SH-SY5Y (cell line): ENCODE results near the gene DCTD.

Experiments
- GATA2 ChIP-seq: IDR thresholded peaks from 2 replicates; pipeline ENCODE4 v1.6.1; 2011; ENCODE audit warnings: mild to moderate bottlenecking, low read depth, low read length
- GATA3 ChIP-seq: IDR thresholded peaks from 2 replicates; pipeline ENCODE4 v1.6.1; 2011; ENCODE audit warnings: low read depth, mild to moderate bottlenecking, low read length, moderate library complexity

DCTD gene

DNA sequence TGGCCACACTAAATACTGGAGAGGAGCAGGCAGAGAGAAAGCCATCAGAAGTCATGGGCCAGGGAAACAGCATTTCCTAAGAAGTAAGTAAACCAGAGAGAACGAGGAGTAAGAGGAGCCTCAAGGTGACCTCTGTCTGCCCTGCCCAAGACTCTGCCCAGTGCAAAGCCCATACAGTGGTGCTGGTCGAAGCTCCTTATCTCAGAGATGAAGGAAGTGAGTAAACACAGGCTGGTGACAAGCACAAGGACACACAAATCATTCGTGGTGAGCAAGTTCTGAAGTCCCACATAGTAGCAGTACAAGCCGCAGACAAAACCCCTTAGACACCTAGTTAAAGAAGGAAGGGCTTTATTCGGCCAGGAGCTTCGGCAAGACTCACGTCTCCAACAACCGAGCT, 62.7 kb downstream of the DCTD start:
- TF ChIP-seq GATA2: no peak

DNA sequence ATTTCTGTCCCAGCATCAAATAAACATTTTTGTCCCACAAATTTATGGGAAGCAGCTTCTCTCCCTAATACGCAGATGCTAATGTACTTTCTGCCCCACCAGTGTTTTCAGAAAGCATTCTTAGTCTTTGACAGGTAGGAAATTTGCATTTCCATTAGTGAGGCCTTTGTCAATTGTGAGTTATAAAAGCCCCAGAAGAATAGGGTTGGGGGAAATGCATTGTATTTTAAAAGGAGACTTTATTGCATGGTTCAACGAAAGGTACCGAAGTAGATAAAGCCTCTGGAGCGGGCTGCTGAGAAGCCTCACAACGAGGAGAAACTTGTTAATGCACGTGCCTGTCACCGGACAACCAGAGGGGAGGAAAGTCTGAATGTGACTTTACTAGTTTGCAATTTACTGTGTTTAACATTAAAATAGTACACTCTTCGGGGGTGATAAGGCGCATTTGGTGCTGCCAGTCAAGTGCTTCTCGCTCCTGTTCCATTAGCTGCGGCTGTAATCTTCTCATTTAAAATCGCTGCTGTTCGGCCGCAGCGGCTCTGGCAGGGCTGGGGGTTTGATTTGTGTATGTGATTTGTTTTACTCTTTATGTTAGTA, 63.4 kb downstream of the DCTD start:
- TF ChIP-seq GATA2 (no peak), GATA3 (no peak)

DNA sequence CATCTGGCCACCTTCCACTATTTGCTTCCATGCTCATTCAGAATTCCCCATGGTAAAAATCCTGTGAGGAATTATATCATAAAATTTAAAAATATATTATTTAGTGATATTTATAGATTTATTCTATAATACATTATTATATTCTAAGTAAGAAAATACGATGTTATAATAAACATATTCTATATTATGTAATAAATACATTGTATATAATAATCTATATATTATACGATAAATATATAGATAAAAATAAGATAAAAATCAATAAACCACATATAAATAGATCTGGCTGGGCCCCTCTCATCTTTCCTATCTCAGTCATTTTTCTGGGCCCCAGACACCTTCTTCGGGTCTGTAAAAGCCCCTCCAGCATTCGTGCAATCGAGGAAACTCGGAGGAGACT, 68.5 kb downstream of the DCTD start:
- TF ChIP-seq GATA2 (no peak), GATA3 (no peak)

DNA sequence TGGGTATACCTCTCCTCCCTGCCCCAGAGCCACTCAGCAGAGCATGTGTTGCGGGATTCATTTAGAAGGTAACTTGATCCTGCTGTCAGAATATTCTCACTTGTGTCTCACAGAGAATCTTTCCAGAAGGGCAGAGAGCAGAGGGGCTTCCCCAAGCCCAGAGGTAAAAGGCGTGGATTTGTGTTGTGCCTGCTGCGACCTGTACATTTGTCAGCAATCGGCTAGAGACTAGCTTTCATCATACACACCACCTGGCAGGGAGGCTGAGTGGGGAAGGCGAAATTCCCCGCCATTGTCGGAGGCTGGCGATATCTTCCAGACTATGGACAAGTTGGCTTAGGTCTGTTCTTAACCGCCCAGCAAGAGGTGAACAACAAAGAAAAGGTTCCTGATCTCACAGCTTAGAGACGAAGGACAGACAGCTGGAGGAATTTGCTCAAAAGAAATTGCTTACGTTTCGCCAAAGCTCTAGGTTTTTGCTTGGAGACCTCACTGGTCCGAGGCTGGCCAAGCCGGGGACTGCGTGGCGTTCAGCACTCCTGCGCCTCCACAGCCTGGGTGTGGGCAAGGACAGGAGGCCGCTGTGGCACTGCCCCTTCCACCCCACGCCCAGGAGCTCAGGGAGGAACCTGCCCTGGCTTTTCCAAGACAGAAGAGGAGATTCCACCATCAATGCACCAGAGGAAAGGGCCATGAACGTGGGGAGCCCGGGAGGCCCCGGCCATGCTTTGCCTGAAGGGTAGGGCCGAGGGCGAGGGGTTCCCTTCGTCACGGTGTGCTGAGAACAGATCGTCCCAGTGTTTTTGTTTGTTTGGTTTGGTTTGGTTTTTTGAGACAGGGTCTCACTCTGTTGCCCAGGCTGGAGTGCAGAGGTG, 69.4 kb downstream of the DCTD start:
- TF ChIP-seq GATA2 (no peak), GATA3 (no peak)

DNA sequence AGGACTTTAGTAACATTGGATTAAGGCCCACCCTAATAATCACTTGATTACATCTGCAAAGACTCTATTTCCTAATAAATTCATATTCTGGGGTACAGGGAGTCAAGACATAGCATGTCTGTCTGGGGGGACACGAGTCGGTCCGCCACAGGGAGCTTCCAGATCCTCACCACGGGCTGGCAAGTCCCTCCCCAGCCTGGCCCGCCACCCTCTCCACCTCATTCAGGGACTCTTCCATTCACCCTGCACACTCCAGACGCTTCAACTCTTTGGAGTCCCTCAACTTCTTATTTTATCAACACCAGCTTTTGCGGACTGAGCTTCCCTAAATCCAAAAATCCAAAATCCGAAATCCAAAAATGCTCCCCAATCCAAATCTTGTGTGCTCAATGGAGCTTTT, 71.2 kb downstream of the DCTD start:
- TF ChIP-seq GATA3 (no peak), GATA2 (no peak)

DNA sequence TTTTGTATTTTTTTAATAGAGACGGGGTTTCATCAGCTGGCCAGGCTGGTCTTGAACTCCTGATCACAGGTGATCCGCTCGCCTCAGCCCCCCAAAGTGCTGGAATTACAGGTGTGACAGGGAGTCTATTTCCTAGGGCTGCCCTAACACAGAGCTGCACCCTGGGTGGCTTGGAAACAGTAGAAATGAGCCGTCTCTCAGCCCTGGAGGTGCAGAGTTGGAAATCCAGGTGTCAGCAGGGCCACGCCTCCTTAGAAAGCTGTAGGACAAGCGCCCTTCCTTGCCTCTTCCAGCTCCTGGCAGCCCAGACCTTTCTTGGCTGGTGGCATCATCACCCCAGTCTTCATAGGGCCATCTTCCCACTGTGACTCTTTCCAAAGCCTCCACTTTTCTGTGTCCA, 71.6 kb downstream of the DCTD start:
- TF ChIP-seq GATA2: no peak
- no peak for TF ChIP-seq GATA3

DNA sequence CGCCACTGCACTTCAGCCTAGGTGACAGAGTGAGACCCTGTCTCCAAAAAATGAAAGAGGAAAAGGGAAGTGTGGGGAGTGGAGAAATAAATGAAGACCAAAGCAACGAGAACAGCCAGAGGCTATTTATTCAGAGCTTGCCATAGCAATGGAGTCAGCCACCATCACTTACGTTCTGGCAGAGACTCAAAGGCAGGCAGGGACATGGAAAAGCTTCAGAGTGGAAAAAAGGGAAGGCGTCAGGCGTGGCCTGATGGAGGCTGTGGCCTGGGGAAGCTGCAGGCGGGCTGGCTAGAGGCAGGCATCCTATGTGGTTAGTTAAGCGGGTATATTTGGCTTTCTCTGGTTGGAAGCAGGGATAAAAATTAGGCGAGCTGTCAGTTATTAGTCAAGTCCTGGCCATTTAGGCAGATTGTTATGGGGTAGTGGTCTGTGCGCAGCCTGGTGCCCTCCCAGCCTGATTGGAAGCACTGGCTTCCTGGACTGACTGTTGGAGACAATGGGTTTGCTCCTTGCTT, 73.3 kb downstream of the DCTD start:
- TF ChIP-seq GATA3: no peak
- TF ChIP-seq GATA2: no peak

DNA sequence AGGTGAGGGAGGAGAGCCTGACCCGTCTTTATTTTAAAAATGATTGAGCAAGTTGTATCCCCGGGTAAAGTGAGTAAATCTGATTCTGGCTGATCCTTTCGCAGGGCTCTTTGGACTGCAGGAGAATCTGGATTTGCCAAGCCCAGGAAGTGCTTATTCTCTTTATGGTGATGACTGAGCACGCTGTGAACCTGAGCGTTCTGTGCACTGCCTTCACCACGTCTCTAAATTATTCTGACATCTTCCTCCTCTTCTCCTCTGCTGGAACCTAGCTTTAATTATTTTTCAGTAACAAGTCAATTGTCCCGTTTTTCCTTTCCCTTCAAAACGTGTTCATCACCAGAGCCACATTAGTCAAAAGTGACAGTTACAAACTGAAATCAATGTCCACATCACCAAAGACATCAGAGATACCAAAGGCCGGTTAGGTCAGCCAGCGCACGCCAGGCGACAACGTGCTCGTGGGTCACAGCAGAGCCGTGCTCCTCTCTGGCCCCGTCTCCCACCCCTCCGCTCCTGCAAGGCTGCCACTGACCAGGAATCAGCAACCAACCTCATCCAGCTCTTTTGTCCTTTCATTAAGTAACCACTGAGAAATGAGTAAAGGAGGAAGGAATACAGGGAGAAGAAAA, 74.3 kb downstream of the DCTD start:
- no peak for TF ChIP-seq GATA3
- TF ChIP-seq GATA2: no peak

DNA sequence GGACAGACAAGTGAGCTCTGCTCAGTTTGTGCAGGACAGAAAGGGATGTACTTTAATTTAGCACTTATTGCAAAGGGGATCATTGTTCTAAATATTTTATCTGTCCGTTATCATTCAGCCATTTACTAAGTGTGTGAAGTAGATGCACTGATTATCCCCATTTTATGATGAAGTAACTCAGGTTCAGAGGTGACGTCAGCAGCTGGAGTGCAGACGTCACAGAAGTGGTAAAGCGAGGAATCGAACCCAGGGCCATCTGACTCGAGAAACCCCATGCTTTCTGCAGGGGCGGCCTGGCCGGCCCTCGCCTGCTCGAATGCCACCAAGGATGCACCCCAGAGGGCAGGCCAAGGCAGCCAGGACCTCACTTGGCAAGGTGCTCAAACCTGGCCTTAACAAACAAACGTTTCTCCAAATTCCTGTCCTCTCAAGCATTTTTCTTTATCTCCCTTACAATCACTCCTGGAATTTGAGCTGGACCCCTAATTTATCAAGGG, 75.0 kb downstream of the DCTD start:
- no peak for TF ChIP-seq GATA2
- no peak for TF ChIP-seq GATA3

DNA sequence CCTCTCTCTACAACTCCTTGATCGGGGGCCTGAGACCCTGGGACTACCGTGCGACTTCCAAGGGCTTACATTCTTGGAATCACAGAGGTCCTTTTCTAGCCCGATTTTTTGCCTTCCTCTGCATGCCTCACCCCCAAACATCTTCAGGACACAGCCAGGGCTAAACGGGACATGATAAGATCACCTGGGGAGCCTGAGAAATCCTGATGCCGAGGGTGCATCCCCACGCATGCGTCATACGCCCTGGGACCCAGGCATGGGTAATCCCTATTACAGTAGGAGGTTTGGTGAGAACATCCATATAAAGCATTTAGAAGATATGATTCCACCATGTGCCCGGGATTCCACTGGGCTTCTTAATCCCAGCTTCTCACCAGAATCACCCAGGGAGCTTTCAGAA, 77.1 kb downstream of the DCTD start:
- TF ChIP-seq GATA3 (no peak), GATA2 (no peak)
